T-helper 1 cell treated with Interleukin-12 subunit alpha and Interleukin-12 subunit beta and Interleukin-4 antibody, amounts not matched to agents 30 μg/mL and 1 μg/mL, for 36 hours (primary cell): ENCODE results near the gene BCL7A.
"Not testable (repeated sequence)": the region's sequence is repeated elsewhere in the genome, so short reads cannot be mapped to it uniquely, and the experiment has no call there.

Experiments
- H3K27ac Mint-ChIP-seq: one replicate; pipeline ENCODE4 v1.8.0; 2021; ENCODE audit warnings: mild to moderate bottlenecking, mixed read lengths
- H3K27me3 Mint-ChIP-seq: one replicate; pipeline ENCODE4 v1.8.0; 2021; ENCODE audit warnings: low read depth, mixed read lengths
- H3K36me3 Mint-ChIP-seq: one replicate; pipeline ENCODE4 v1.8.0; 2021; ENCODE audit warnings: low read depth, mixed read lengths
- H3K4me1 Mint-ChIP-seq: one replicate; pipeline ENCODE4 v1.8.0; 2021; ENCODE audit warnings: low read depth, mixed read lengths
- H3K4me3 Mint-ChIP-seq: one replicate; pipeline ENCODE4 v1.8.0; 2021; ENCODE audit warnings: mild to moderate bottlenecking, moderate library complexity, mixed read lengths
- H3K9me3 Mint-ChIP-seq: one replicate; pipeline ENCODE4 v1.8.0; 2021; ENCODE audit warnings: mixed read lengths

Gene BCL7A

DNA sequence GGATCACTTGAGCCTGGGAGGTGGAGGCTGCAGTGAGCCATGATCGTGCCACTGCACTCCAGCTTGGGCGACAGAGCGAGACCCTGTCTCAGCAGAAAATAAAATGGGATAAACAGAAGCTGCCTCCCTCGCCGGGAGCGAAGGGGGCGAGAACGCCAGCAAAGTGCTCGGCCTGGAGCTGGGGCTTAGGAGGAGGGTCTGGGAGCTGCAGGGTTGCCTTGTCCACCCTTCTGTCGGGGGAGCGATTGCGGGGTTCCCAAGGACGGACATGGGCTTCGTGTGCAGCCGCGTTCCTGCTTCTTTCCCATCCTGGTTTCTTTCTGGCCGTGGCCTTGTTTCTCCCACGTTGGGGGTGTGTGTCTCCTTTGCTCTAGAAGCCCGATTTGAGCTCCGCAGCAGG, 29.0 kb downstream of the BCL7A start:
- Mint-ChIP-seq H3K27ac (no peak overlapping the region), H3K9me3 (no peaks in the 10 kb centered on the region), H3K36me3 (no peaks in the 10 kb centered on the region), H3K27me3 (no peaks in the 10 kb centered on the region), H3K4me3 (no peak overlapping the region), H3K4me1 (no peaks in the 10 kb centered on the region)

GRCh38 chr12:122051231-122051876, 29.7 kb downstream of the BCL7A start:
- Mint-ChIP-seq H3K27ac (no peak overlapping the region), H3K36me3 (no peaks in the 10 kb centered on the region), H3K27me3 (no peaks in the 10 kb centered on the region), H3K4me3 (no peak overlapping the region), H3K4me1 (no peaks in the 10 kb centered on the region), H3K9me3 (no peaks in the 10 kb centered on the region)

GRCh38 chr12:122052285-122052684, 30.6 kb downstream of the BCL7A start:
- Mint-ChIP-seq H3K9me3 (no peaks in the 10 kb centered on the region), H3K27me3 (no peaks in the 10 kb centered on the region), H3K4me3 (no peak overlapping the region), H3K36me3 (no peaks in the 10 kb centered on the region), H3K27ac (no peak overlapping the region), H3K4me1 (no peaks in the 10 kb centered on the region)

DNA sequence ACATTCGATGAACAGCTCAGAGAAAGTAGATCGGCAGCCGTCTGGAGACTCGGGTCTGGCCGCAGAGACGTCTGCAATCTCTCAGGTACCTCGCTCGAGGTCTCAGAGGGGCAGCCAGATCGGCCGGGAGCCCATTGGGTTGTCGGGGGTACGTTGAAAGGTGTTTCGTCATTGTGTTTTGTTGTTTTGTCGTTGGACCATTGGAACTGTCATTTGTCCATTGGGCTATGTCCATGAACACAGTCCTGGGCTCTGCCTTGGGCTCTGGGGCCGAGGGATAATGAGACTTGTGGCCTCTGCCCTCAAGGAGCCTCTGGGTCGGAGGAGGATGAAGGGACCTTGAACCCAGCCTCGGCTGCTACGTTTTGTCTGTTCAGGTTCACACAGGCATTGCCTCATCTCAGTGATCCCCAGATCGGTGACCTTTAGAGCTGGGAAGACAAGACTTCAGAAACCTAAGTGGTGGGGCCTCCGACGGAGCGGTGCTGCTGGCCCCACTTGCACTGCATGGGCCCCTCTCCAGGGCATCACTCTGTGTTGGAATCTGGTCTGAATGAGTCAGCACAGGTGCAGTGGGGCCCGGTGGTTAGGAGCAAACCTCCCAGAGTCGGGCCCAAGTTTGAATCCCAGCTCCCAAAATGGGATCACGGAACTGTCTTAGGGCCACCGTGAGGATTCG, 33.3 kb downstream of the BCL7A start:
- Mint-ChIP-seq H3K27me3 (no peaks in the 10 kb centered on the region), H3K27ac (no peak overlapping the region), H3K36me3 (peaks cover 2% of the 10 kb centered on the region), H3K9me3 (no peaks in the 10 kb centered on the region), H3K4me3 (no peak overlapping the region), H3K4me1 (no peaks in the 10 kb centered on the region)

DNA sequence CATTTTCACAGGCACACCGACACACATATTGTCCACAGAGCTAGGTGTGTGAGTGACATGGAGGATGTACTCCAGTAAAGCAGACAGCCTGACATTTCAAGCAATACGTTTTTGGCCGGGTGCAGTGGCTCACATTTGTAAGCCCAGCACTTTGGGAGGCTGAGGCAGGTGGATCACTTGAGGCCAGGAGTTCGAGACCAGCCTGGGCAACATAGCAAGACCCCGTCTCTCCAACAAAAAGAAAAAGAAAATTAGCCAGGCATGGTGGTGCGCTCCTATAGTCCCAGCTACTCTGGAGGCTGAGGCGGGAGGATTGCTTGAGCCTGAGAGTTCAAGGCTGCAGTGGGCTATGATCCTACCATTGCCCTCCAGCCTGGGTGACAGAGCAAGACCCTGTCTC, 34.7 kb downstream of the BCL7A start:
- H3K27me3 Mint-ChIP-seq, H3K36me3 Mint-ChIP-seq, H3K27ac Mint-ChIP-seq: not testable (repeated sequence)

GRCh38 chr12:122057007-122057735, 35.5 kb downstream of the BCL7A start:
- Mint-ChIP-seq H3K36me3 (peaks cover 2% of the 10 kb centered on the region), H3K27ac (no peak overlapping the region), H3K27me3 (no peaks in the 10 kb centered on the region), H3K9me3 (no peaks in the 10 kb centered on the region), H3K4me3 (no peak overlapping the region), H3K4me1 (no peaks in the 10 kb centered on the region)

More for the DNA sequence above, 34.7 kb downstream of the BCL7A start:
- H3K4me3 Mint-ChIP-seq, H3K9me3 Mint-ChIP-seq, H3K4me1 Mint-ChIP-seq: not testable (repeated sequence)

GRCh38 chr12:122057769-122058168, 36.1 kb downstream of the BCL7A start:
- H3K4me3 Mint-ChIP-seq = no peak overlapping the region
- no peak overlapping the region for H3K27ac Mint-ChIP-seq
- no peaks in the 10 kb centered on the region for H3K4me1 Mint-ChIP-seq
- H3K27me3 Mint-ChIP-seq = no peaks in the 10 kb centered on the region
- peaks cover 2% of the 10 kb centered on the region for H3K36me3 Mint-ChIP-seq
- no peaks in the 10 kb centered on the region for H3K9me3 Mint-ChIP-seq

DNA sequence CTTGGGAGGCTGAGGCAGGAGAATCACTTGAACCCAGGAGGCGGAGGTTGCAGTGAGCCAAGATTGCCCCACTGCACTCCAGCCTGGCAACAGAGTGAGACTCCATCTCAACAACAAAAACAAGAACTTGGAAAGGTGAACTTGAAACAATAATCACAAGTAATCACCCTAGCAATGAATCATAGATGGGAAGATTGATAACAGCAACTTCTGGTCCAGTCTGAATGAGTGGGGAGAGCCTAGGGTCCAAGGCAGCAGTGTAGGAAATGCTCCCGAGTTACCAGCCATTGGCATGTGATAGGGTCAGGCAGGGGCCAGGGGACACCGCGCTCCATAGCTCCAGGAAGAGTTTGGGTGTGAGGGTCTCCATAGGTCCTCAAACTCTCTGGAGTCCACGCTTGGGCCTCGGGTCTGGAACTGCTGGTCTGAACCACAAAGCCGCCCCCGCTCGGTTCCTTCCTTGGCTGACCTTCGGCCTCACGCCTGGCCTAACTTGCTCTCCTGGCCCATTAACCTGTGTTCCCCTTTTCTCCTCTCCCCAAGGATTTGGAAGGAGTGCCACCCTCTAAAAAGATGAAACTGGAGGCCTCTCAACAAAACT, 37.0 kb downstream of the BCL7A start:
- Mint-ChIP-seq H3K9me3 (no peaks in the 10 kb centered on the region), H3K4me3 (no peak overlapping the region), H3K27me3 (no peaks in the 10 kb centered on the region), H3K36me3 (peaks cover 4% of the 10 kb centered on the region), H3K4me1 (peaks cover 5% of the 10 kb centered on the region), H3K27ac (no peak overlapping the region)

DNA sequence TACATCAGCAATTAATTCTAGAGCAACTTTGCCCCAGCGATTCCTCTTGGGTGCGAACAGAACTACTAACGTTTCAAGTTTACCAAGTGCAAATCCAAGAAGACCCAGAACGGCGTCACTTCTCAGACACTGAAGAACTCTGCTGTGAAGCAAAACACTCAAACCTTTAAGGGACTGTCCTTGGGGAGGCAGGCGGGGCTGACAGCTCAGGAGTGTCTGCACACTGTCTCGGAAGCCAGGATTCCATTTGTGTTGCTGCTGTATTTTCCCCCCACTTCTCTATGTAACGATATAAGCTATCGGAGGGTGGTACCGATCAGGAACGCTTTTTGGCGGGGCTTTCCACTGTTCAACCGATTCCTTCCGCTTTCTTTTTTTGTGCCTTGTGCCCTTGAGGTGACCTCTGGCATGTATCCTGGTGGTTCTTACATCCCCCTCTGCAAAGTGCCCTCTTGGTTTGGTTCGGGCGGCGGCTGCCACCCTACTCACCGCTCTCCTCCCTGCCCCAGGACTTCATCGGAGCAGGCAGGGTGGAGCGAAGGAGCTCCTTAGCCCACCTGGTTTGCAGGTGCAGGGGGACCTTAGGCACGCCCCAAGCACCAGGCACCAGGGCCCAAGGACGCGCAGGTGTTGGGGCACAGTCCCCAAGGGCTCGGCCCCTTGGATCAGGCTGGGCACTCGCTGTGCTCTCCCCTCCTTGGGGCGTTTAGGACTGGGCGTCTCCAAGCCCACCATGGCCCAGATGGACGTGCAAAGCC, 37.7 kb downstream of the BCL7A start:
- H3K27me3 Mint-ChIP-seq = no peaks in the 10 kb centered on the region
- peaks cover 9% of the 10 kb centered on the region for H3K4me1 Mint-ChIP-seq
- peaks cover 4% of the 10 kb centered on the region for H3K36me3 Mint-ChIP-seq
- H3K9me3 Mint-ChIP-seq = no peaks in the 10 kb centered on the region
- no peak overlapping the region for H3K4me3 Mint-ChIP-seq
- H3K27ac Mint-ChIP-seq = no peak overlapping the region

DNA sequence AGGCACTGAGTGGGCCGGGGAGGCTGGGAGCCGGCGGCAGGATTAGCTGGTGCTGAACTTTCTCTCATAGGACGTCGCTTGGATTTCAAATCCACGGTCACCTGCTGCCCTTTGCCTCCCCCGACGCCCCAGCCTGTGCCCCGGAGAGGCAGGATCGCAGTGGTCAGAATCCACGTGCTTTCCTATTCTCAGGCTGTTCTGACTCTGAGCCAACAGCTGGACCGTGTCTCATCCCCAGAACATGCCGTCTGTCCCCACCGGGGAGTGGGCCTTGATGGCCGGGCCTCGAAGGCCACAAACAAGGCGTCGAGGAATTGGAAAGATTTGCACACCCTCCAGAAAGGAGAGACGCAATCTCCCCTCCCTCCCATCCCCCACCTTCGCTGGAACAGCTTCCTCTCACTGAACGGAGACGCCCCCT, 38.4 kb downstream of the BCL7A start:
- peaks cover 4% of the 10 kb centered on the region for H3K36me3 Mint-ChIP-seq
- H3K27ac Mint-ChIP-seq = no peak overlapping the region
- peaks cover 9% of the 10 kb centered on the region for H3K4me1 Mint-ChIP-seq
- no peaks in the 10 kb centered on the region for H3K27me3 Mint-ChIP-seq
- H3K9me3 Mint-ChIP-seq = no peaks in the 10 kb centered on the region
- H3K4me3 Mint-ChIP-seq = no peak overlapping the region

GRCh38 chr12:122061253-122061652, 39.6 kb downstream of the BCL7A start:
- Mint-ChIP-seq H3K27ac (no peak overlapping the region), H3K36me3 (peaks cover 4% of the 10 kb centered on the region), H3K9me3 (no peaks in the 10 kb centered on the region), H3K4me3 (no peak overlapping the region), H3K27me3 (no peaks in the 10 kb centered on the region), H3K4me1 (peaks cover 9% of the 10 kb centered on the region)

DNA sequence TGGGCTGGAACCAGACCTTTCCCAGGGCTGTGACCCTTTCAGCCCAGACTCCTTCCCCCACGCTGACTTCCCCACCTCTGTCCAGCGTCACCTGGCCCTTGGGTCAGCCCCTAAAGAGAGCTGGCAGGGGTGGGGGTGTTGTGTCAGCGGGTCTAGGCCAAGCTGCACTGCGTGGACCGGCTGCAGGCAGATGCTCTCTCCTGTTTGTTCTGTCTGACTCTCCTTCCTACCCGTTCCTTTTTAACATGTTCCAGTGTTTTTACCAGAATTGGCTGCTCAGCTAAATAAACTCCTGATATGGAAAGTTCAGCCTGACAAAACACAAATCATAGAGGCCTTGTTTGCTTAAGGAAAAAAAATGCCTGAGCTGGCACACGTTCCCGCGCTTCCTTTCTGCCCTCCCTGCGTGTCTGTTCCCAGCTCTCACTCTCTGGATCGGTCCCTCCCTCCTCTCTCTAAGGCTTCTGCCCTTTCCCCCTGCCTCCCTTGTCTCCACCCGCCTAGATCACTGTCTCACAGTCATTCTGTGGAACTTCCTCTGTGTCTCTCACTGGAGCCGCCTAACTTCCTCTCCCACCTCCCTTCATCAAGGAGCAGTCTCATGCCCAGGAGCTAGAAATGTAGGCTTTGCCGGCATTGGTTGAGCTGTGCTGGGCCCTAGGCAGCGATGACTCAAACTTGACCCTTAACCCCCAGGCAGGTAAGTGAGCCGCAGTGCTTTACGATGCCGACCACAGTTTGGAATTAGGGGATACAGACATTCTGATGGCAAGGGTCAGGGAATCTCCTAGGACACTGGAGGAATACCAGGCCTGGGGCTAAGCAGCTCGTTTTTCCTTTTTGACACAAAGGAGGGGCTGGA, 41.4 kb downstream of the BCL7A start:
- peaks cover 13% of the 10 kb centered on the region for H3K4me1 Mint-ChIP-seq
- H3K27me3 Mint-ChIP-seq = no peaks in the 10 kb centered on the region
- no peak overlapping the region for H3K27ac Mint-ChIP-seq
- peaks cover 4% of the 10 kb centered on the region for H3K36me3 Mint-ChIP-seq
- H3K4me3 Mint-ChIP-seq = no peak overlapping the region
- H3K9me3 Mint-ChIP-seq = no peaks in the 10 kb centered on the region

GRCh38 chr12:122063694-122064024, 42.0 kb downstream of the BCL7A start:
- peaks cover 18% of the 10 kb centered on the region for H3K4me1 Mint-ChIP-seq
- H3K36me3 Mint-ChIP-seq = peaks cover 4% of the 10 kb centered on the region
- no peaks in the 10 kb centered on the region for H3K9me3 Mint-ChIP-seq
- H3K27ac Mint-ChIP-seq = no peak overlapping the region
- H3K27me3 Mint-ChIP-seq = no peaks in the 10 kb centered on the region
- H3K4me3 Mint-ChIP-seq = no peak overlapping the region
